CD4-positive, alpha-beta memory T cell (primary cell): ENCODE data around the gene PRDM15. TPM values are rescaled to one million over a fixed set of nuclear protein-coding genes. Genes with fewer than 3 reads are reported as not detected.

Source experiments
- CTCF ChIA-PET: fragments of 350-600 bp; sonication (Branson Sonifier 250); formaldehyde crosslinking; loops from one replicate; lab custom pipeline; 2021; ENCODE audit warnings: inconsistent platforms; ENCODE audit not compliant: partially characterized antibody; lab: Charles Lee
- POLR2A ChIA-PET: fragments of 350-600 bp; sonication (Branson Sonifier 250); formaldehyde crosslinking; loops from one replicate; lab custom pipeline; 2021; ENCODE audit not compliant: partially characterized antibody; lab: Charles Lee
- DNase-seq, 5 donors: peaks; one replicate each; pipeline versions ENCODE4 v3.0.0 to v3.0.0-alpha.2; 2020 to 2022; ENCODE audit warnings: mixed read lengths in 1 of 5
- H3K27ac ChIP-seq: one replicate; pipeline ENCODE4 v1.7.0; 2013; ENCODE audit warnings: low read depth, low read length
- H3K27me3 ChIP-seq: 2 replicates; pipeline ENCODE4 v1.7.0; 2013; ENCODE audit warnings: mild to moderate bottlenecking, low read length, moderate library complexity; ENCODE audit not compliant: insufficient read depth
- H3K36me3 ChIP-seq: 2 replicates; pipeline ENCODE4 v1.7.0; 2013; ENCODE audit warnings: mild to moderate bottlenecking, low read length, moderate library complexity; ENCODE audit not compliant: insufficient read depth
- H3K4me1 ChIP-seq: 2 replicates; pipeline ENCODE4 v1.7.0; 2013; ENCODE audit warnings: mild to moderate bottlenecking, low read length, moderate library complexity; ENCODE audit not compliant: insufficient read depth
- H3K4me3 ChIP-seq, 2 donors: one replicate each; pipeline ENCODE4 v1.7.0; 2013; ENCODE audit warnings: low read length in 2 of 2, mild to moderate bottlenecking in 1 of 2
- H3K9me3 ChIP-seq, 2 donors: one replicate each; pipeline ENCODE4 v1.7.0; 2013; ENCODE audit warnings: low read length in 2 of 2, control low read depth in 1 of 2; ENCODE audit not compliant: control insufficient read depth in 1 of 2
- H3K27ac Mint-ChIP-seq, 7 donors: one replicate each; pipeline ENCODE4 v1.8.0; 2020 to 2021; ENCODE audit warnings: mixed read lengths in 7 of 7, mild to moderate bottlenecking in 6 of 7, inconsistent platforms in 3 of 7, moderate library complexity in 3 of 7
- H3K27me3 Mint-ChIP-seq, 2 donors: one replicate each; pipeline ENCODE4 v1.8.0; 2020 to 2021; ENCODE audit warnings: mixed read lengths in 2 of 2
- H3K36me3 Mint-ChIP-seq, 2 donors: one replicate each; pipeline ENCODE4 v1.8.0; 2020 to 2021; ENCODE audit warnings: mixed read lengths in 2 of 2, inconsistent platforms in 1 of 2, mild to moderate bottlenecking in 1 of 2
- H3K4me1 Mint-ChIP-seq, 4 donors: one replicate each; pipeline ENCODE4 v1.8.0; 2020 to 2021; ENCODE audit warnings: mixed read lengths in 4 of 4, mild to moderate bottlenecking in 1 of 4
- H3K4me3 Mint-ChIP-seq, 8 donors: one replicate each; pipeline ENCODE4 v1.8.0; 2020 to 2021; ENCODE audit warnings: mixed read lengths in 8 of 8, mild to moderate bottlenecking in 7 of 8, moderate library complexity in 6 of 8, inconsistent platforms in 3 of 8
- H3K9me3 Mint-ChIP-seq, 8 donors: one replicate each; pipeline ENCODE4 v1.8.0; 2020 to 2021; ENCODE audit warnings: mixed read lengths in 8 of 8, mild to moderate bottlenecking in 5 of 8, inconsistent platforms in 3 of 8, moderate library complexity in 1 of 8
- intact Hi-C: fragments of 100-400 bp; cut with micrococcal nuclease; formaldehyde crosslinking; loops from one replicate; pipeline ENCODE4 v1.15.1; 2023
- polyA plus RNA-seq, 2 donors: library from polyadenylated mRNA; unstranded; fragments of 300-500 nt; fragmentation: Illumina TruSeq; gene quantifications; one replicate each; pipeline ENCODE4 v1.2.3, GENCODE V29; 2021
- total RNA-seq, 2 experiments: library from RNA; stranded (reverse); gene quantifications; one replicate each; pipeline ENCODE4 v1.2.3, GENCODE V29; 2021

Gene PRDM15
- total and polyA plus RNA-seq, 4 experiments from 2014 or later: 0.50 to 14.3 (median 8.8) TPM

DNA sequence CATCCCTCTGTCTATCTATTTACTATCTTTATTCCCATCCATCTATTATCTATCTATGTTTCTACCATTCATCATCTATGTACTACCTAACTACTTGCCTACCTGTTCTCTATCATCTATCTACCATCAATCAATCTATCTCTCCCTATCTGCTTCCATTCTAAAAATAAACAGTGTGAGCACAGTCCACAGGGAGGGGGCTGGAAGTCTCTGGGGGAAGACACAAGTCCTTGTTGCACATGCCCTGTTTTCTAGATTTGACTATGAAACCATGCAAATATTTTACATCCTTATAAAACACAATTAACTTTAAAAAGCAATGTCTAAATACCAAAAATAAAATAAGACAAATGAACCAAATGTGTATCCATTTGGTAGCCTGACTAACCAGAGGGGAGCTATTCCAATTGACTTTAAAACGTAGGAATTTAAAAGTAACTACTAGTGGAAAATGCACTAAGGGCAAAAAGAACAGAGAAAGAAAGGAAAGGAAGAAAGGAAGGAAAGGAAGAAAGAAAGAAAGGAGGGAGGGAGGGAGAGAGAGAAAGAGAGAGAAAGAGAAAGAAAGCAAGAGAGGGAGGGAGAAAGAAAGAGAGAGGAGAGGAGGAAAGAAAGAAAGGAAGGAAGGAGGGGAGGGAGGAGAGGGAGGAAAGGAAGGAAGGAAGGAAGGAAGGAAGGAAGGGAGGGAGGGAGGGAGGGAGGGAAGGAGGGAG lies 98.7 kb downstream of the PRDM15 start:
- ChIA-PET POLR2A (no interaction called here), CTCF (no interaction called here)
- H3K36me3 Mint-ChIP-seq: no peaks in the 10 kb centered on the region
- no peak for DNase-seq
- no peak overlapping the region for H3K4me3 Mint-ChIP-seq
- peaks cover 6 to 8% (median 8%) of the 10 kb centered on the region in 4 donors for H3K4me1 Mint-ChIP-seq
- Histone ChIP-seq H3K36me3 (no peaks in the 10 kb centered on the region), H3K27ac (no peak overlapping the region), H3K4me3 (no peak overlapping the region), H3K27me3 (peaks cover 51% of the 10 kb centered on the region), H3K4me1 (peaks cover 9% of the 10 kb centered on the region), H3K9me3 (no peaks in the 10 kb centered on the region)
- peaks cover 0 to 2% (median 0%) of the 10 kb centered on the region in 8 donors for H3K9me3 Mint-ChIP-seq
- peaks cover 45 to 55% of the 10 kb centered on the region in 2 donors for H3K27me3 Mint-ChIP-seq
- intact Hi-C loops: no loop called here
- no peak overlapping the region for H3K27ac Mint-ChIP-seq

DNA sequence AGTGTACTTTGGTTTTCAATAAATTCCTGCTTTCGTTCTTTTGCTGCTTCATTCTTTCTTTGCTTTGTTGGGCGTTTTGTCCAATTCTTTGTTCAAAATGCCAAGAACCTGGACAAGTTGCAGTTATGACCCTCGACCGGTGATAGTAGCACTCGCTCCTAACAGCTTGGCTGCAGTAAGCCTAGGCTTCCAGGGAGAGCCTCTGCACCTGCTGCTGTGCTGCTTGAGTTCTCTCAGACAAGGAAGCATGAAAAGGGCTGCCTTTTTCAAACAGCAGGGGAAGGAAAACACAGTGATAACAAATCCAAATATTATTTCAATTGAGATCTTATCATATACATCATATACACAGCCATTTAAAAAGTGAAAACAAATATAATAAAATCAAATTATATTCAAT lies 99.5 kb downstream of the PRDM15 start:
- no peaks in the 10 kb centered on the region for H3K9me3 ChIP-seq
- ChIA-PET POLR2A (no interaction called here), CTCF (no interaction called here)
- no peak for DNase-seq
- Mint-ChIP-seq H3K27ac (no peak overlapping the region), H3K4me3 (peak overlapping the region in 4 of 8 donors; percentile 31 to 68 (median 50)), H3K4me1 (peaks cover 6 to 8% (median 8%) of the 10 kb centered on the region in 4 donors), H3K27me3 (peaks cover 47 to 59% of the 10 kb centered on the region in 2 donors), H3K36me3 (no peaks in the 10 kb centered on the region), H3K9me3 (no peaks in the 10 kb centered on the region)
- no peak overlapping the region for H3K27ac ChIP-seq
- H3K4me1 ChIP-seq: peaks cover 9% of the 10 kb centered on the region
- no peaks in the 10 kb centered on the region for H3K36me3 ChIP-seq
- H3K4me3 ChIP-seq: no peak overlapping the region
- peaks cover 59% of the 10 kb centered on the region for H3K27me3 ChIP-seq
- intact Hi-C loops: no loop called here

DNA sequence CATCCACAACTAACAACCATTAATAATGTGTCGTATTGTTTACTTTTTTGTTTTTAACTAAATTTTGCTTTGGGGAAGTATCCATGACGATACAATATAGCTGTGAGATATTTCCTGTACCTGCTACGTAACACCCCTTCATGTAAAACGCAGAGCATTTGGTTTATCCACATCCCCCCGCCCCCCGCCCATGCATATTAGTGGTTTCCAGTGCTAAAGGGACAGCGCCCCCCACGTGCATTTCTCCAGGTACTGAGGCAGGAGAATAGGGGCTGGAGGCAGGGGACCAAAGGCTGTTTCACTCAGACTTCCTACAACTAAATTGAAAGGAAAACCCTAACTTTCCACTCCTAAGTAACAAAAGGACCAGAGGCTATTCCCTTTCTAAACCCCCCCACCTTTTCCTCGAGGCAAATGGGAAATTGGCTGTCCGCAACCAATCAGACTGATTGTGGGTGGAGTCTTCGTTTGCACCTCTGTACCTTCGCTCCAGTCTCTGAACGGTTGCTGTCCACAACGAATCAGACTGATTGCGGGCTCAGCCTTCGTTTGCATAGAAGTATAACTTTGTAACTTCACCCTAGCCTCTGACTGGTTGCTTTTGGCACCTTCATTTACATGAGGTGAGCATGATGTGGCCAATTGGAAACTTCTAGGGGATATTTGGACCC lies 100.1 kb downstream of the PRDM15 start:
- intact Hi-C loops: no loop called here
- H3K4me3 Mint-ChIP-seq: peak overlapping the region in 4 of 8 donors; percentile 21 to 68 (median 43)
- H3K36me3 ChIP-seq: no peaks in the 10 kb centered on the region
- no peaks in the 10 kb centered on the region for H3K9me3 Mint-ChIP-seq
- H3K36me3 Mint-ChIP-seq: no peaks in the 10 kb centered on the region
- peaks cover 6 to 8% (median 8%) of the 10 kb centered on the region in 4 donors for H3K4me1 Mint-ChIP-seq
- peaks cover 7% of the 10 kb centered on the region for H3K4me1 ChIP-seq
- no peaks in the 10 kb centered on the region for H3K9me3 ChIP-seq
- DNase-seq: no peak
- no peak overlapping the region for H3K27ac ChIP-seq
- no peak overlapping the region for H3K27ac Mint-ChIP-seq
- H3K4me3 ChIP-seq: no peak overlapping the region
- peaks cover 48 to 62% of the 10 kb centered on the region in 2 donors for H3K27me3 Mint-ChIP-seq
- ChIA-PET CTCF (no interaction called here), POLR2A (no interaction called here)
- peaks cover 58% of the 10 kb centered on the region for H3K27me3 ChIP-seq

DNA sequence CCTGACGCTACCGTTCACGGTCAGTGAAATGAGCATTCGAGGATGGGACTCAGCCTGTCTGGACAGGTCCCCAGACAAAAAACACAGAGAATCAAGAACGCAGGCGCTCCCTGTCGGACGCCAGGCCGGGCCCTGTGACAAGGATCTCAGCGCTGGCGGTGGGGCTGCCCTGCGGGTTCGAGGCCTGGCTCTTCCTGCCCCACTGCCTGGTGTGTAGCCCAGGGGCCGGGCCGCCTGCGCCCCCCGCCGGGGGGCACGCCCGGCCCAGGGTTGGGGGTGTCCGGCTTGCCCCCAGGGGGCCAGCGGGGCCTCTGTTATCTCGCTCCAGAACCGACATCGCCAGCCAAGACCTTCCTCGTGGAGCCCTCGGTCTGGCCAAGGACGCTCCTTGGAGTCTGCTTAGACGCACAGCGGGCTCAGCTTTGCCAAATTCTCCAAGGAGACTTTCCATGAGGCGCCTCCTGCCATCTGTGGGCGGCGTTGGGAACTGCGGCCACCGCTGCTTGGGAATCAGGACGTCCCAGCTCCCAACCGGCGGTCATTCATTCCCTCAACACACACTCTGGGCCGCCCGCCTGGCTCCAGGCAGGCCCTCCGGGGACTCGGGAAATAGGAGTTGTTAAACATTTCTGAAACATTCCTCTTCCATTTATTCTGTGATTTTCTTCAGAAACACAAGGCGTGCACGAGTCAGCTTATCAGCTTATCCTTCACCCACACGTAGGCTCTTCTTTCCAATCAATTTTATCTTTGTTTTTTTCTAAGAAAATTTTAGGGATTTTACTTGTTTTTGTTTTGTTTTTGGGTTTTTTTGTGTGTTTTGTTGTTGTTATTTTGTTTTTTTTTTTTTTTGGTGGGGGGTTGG lies 101.0 kb downstream of the PRDM15 start:
- no peak for DNase-seq
- Histone ChIP-seq H3K36me3 (no peaks in the 10 kb centered on the region), H3K27me3 (peaks cover 53% of the 10 kb centered on the region), H3K4me1 (no peaks in the 10 kb centered on the region), H3K4me3 (no peak overlapping the region), H3K27ac (no peak overlapping the region), H3K9me3 (no peaks in the 10 kb centered on the region)
- peaks cover 45 to 57% of the 10 kb centered on the region in 2 donors for H3K27me3 Mint-ChIP-seq
- peaks cover 0 to 8% (median 3%) of the 10 kb centered on the region in 4 donors for H3K4me1 Mint-ChIP-seq
- no peak overlapping the region for H3K4me3 Mint-ChIP-seq
- H3K9me3 Mint-ChIP-seq: peaks cover 0 to 1% (median 0%) of the 10 kb centered on the region in 8 donors
- no peak overlapping the region for H3K27ac Mint-ChIP-seq
- POLR2A ChIA-PET: no interaction called here
- H3K36me3 Mint-ChIP-seq: no peaks in the 10 kb centered on the region
- intact Hi-C loops: no loop called here
- CTCF ChIA-PET: no interaction called here

DNA sequence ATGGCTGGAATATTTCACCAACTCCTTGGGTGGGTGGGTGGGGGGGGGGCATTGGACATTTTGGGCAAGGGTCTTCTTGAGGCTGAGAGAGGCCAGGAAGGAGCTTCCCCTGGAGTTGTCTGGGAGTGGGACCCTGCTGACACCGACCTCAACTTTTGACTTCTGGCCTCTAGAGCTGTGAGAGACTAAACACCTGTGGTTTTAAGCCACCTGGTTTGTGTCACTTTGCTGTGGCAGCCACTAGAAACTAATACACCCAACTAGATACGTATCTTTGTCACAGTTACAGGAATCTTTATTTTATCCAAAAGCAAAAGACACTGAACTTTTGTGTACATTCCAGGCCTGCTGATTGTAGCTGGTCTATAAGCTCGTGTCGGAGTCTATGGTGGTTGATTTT lies 102.4 kb downstream of the PRDM15 start:
- Mint-ChIP-seq H3K27me3 (peaks cover 49 to 60% of the 10 kb centered on the region in 2 donors), H3K4me1 (peaks cover 0 to 8% (median 3%) of the 10 kb centered on the region in 4 donors), H3K27ac (no peak overlapping the region), H3K36me3 (no peaks in the 10 kb centered on the region), H3K4me3 (no peak overlapping the region), H3K9me3 (peaks cover 0 to 1% (median 0%) of the 10 kb centered on the region in 8 donors)
- H3K36me3 ChIP-seq: no peaks in the 10 kb centered on the region
- CTCF ChIA-PET: interaction anchor here (1.2 kb wide), 1 partner anchor 493 kb away, joined by 6 read pairs; no protein-coding TSS in a partner anchor
- intact Hi-C loops: no loop called here
- peaks cover 47% of the 10 kb centered on the region for H3K27me3 ChIP-seq
- POLR2A ChIA-PET: interaction anchor here (0.5 kb wide), 1 partner anchor 629 kb away, joined by 3 read pairs; no protein-coding TSS in a partner anchor
- no peaks in the 10 kb centered on the region for H3K4me1 ChIP-seq
- H3K27ac ChIP-seq: no peak overlapping the region
- H3K9me3 ChIP-seq: no peaks in the 10 kb centered on the region
- DNase-seq: no peak
- no peak overlapping the region for H3K4me3 ChIP-seq

DNA sequence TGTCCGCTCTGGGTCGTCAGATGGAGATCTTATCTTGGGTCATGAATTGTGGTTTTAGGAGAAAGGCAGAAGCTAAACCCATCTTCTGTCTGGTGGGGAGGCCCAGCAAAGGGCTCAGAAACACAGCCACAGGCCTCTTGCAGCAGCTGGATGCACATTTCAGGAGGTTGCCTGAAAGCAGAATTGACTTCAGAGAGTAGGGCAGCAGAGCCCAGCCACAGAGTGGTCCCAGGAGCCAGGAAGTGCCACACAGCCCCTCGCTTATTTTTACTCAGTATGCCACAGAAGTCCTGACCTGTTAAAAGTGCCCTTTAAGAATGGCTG lies 104.0 kb downstream of the PRDM15 start:
- H3K27me3 ChIP-seq: peaks cover 38% of the 10 kb centered on the region

More for the DNA sequence above, 104.0 kb downstream of the PRDM15 start:
- Histone ChIP-seq H3K27ac (no peak overlapping the region), H3K9me3 (no peaks in the 10 kb centered on the region), H3K4me1 (no peaks in the 10 kb centered on the region), H3K36me3 (no peaks in the 10 kb centered on the region), H3K4me3 (no peak overlapping the region)
- H3K27ac Mint-ChIP-seq: no peak overlapping the region
- intact Hi-C loops: no loop called here
- H3K9me3 Mint-ChIP-seq: peaks cover 0 to 1% (median 0%) of the 10 kb centered on the region in 8 donors
- H3K4me1 Mint-ChIP-seq: peaks cover 0 to 8% (median 4%) of the 10 kb centered on the region in 4 donors
- DNase-seq: no peak
- POLR2A ChIA-PET: no interaction called here
- no peak overlapping the region for H3K4me3 Mint-ChIP-seq
- H3K36me3 Mint-ChIP-seq: no peaks in the 10 kb centered on the region
- H3K27me3 Mint-ChIP-seq: peaks cover 44 to 62% of the 10 kb centered on the region in 2 donors
- CTCF ChIA-PET: no interaction called here
